Measurements from ENCODE around the gene TIMM22.
"Not testable (repeated sequence)": the region's sequence is repeated elsewhere in the genome, so short reads cannot be mapped to it uniquely, and the experiment has no call there.

The TIMM22 gene

GRCh38 chr17:973053-973452 is 23.9 kb upstream of the TIMM22 start:
- DNase-seq (ENCODE audit: low read depth) = no peak
- H3K4me3 ChIP-seq (ENCODE audit: low read length) = no peak overlapping the region
- no peak for TF ChIP-seq CTCF (conservative IDR thresholded peaks at IDR 0.05; ENCODE audit: low read depth, low read length)

- not testable (repeated sequence) for DNase-seq (ENCODE audit: low read depth); H3K4me3 ChIP-seq (ENCODE audit: low read length)
Measured at GRCh38 chr17:974778-975177, 22.2 kb upstream of the TIMM22 start.

- H3K4me3 ChIP-seq (ENCODE audit: low read length) = no peak overlapping the region
- DNase-seq (ENCODE audit: low read depth) = no peak
- TF ChIP-seq CTCF (conservative IDR thresholded peaks at IDR 0.05; ENCODE audit: low read depth, low read length) = no peak
Measured at GRCh38 chr17:975371-975915, 21.5 kb upstream of the TIMM22 start.

GRCh38 chr17:976312-976711 is 20.6 kb upstream of the TIMM22 start:
- no peak overlapping the region for H3K4me3 ChIP-seq (ENCODE audit: low read length)
- DNase-seq (ENCODE audit: low read depth) = no peak
- no peak for TF ChIP-seq CTCF (conservative IDR thresholded peaks at IDR 0.05; ENCODE audit: low read depth, low read length)

GRCh38 chr17:977166-977565 is 19.8 kb upstream of the TIMM22 start:
- no peak for TF ChIP-seq CTCF (conservative IDR thresholded peaks at IDR 0.05; ENCODE audit: low read depth, low read length)
- no peak for DNase-seq (ENCODE audit: low read depth)
- peak overlapping the region; percentile 87 for H3K4me3 ChIP-seq (ENCODE audit: low read length)

- no peak for TF ChIP-seq CTCF (conservative IDR thresholded peaks at IDR 0.05; ENCODE audit: low read depth, low read length)
- H3K4me3 ChIP-seq (ENCODE audit: low read length) = peak overlapping the region; percentile 87
- DNase-seq (ENCODE audit: low read depth) = no peak
Measured at GRCh38 chr17:978103-979093, 18.5 kb upstream of the TIMM22 start.

- no peak for DNase-seq (ENCODE audit: low read depth)
- peak overlapping the region; percentile 87 for H3K4me3 ChIP-seq (ENCODE audit: low read length)
Measured at GRCh38 chr17:979212-979538, 17.8 kb upstream of the TIMM22 start.

More at GRCh38 chr17:979212-979538, 17.8 kb upstream of the TIMM22 start:
- no peak for TF ChIP-seq CTCF (conservative IDR thresholded peaks at IDR 0.05; ENCODE audit: low read depth, low read length)
